ENCODE data around the gene CLASP2.

- no peak for TF ChIP-seq CTCF (IDR thresholded peaks at IDR 0.05; ENCODE audit: insufficient read depth, low read depth, low read length)
- TF ChIP-seq EZH2 (IDR thresholded peaks at IDR 0.05; ENCODE audit: insufficient read depth, low read length): no peak
Measured at GRCh38 chr3:33578325-33579177, 139.5 kb downstream of the CLASP2 start.
